Ectodermal cell (in vitro differentiated cells): ENCODE measurements around the gene RPL13A.
A peak's percentile ranks its signal among the peaks of the same experiment; 100 is the strongest.

ENCODE experiments used
- H3K27ac ChIP-seq: 2 replicates; pipeline ENCODE4 v1.7.0; 2013; ENCODE audit warnings: mild to moderate bottlenecking, low read depth, low read length; ENCODE audit not compliant: insufficient read depth, poor library complexity, severe bottlenecking
- H3K27me3 ChIP-seq: 2 replicates; pipeline ENCODE4 v1.7.0; 2013; ENCODE audit warnings: mild to moderate bottlenecking, low read length; ENCODE audit not compliant: insufficient read depth, control insufficient read depth, poor library complexity, severe bottlenecking
- H3K36me3 ChIP-seq: one replicate; pipeline ENCODE4 v1.7.0; 2013; ENCODE audit warnings: low read length; ENCODE audit not compliant: control insufficient read depth, insufficient read depth
- H3K4me1 ChIP-seq: one replicate; pipeline ENCODE4 v1.7.0; 2013; ENCODE audit warnings: low read length; ENCODE audit not compliant: control insufficient read depth, insufficient read depth
- H3K4me3 ChIP-seq: 2 replicates; pipeline ENCODE4 v1.7.0; 2013; ENCODE audit warnings: low read depth, low read length, control low read depth; ENCODE audit not compliant: insufficient read depth
- H3K9me3 ChIP-seq: 2 replicates; pipeline ENCODE4 v1.7.0; 2013; ENCODE audit warnings: mild to moderate bottlenecking, low read length, moderate library complexity; ENCODE audit not compliant: control insufficient read depth
- WGBS, 2 experiments: methylation state at CpG; one replicate each; pipeline ENCODE4 v1.1.7; 2013; ENCODE audit warnings: missing lambda C conversion rate in 2 of 2; 5-methylcytosine and 5-hydroxymethylcytosine counted together

The RPL13A gene

GRCh38 chr19:49528211-49528771 lies 40.9 kb downstream of the RPL13A start:
- peak overlapping the region; percentile 10 for H3K4me3 ChIP-seq

GRCh38 chr19:49530708-49531107 lies 43.3 kb downstream of the RPL13A start:
- no peak overlapping the region for H3K27ac ChIP-seq
- WGBS, 2 experiments, result 95% methylated on average over 7 of the region's 7 CpGs
- no peaks in the 10 kb centered on the region for H3K36me3 ChIP-seq
- H3K4me1 ChIP-seq, result peaks cover 14% of the 10 kb centered on the region
- no peak overlapping the region for H3K4me3 ChIP-seq
- H3K9me3 ChIP-seq, result no peaks in the 10 kb centered on the region
- H3K27me3 ChIP-seq, result peaks cover 26% of the 10 kb centered on the region

More at GRCh38 chr19:49528211-49528771, 40.9 kb downstream of the RPL13A start:
- Histone ChIP-seq H3K27me3 (peaks cover 11% of the 10 kb centered on the region), H3K27ac (no peak overlapping the region), H3K36me3 (no peaks in the 10 kb centered on the region), H3K9me3 (no peaks in the 10 kb centered on the region), H3K4me1 (peaks cover 5% of the 10 kb centered on the region)
- 89% methylated on average over 25 of the region's 25 CpGs for WGBS, 2 experiments

GRCh38 chr19:49533551-49534488 lies 46.4 kb downstream of the RPL13A start:
- Histone ChIP-seq H3K36me3 (no peaks in the 10 kb centered on the region), H3K4me3 (peak overlapping the region; percentile 45), H3K4me1 (peaks cover 14% of the 10 kb centered on the region), H3K27me3 (peaks cover 20% of the 10 kb centered on the region), H3K27ac (no peak overlapping the region), H3K9me3 (no peaks in the 10 kb centered on the region)
- WGBS, 2 experiments, result 1% methylated on average over 87 of the region's 87 CpGs

- Histone ChIP-seq H3K27ac (no peak overlapping the region), H3K27me3 (peaks cover 20% of the 10 kb centered on the region), H3K4me3 (no peak overlapping the region), H3K9me3 (no peaks in the 10 kb centered on the region), H3K36me3 (no peaks in the 10 kb centered on the region), H3K4me1 (peaks cover 14% of the 10 kb centered on the region)
- 55 to 62% methylated on average over 8 of the region's 8 CpGs for WGBS, 2 experiments
Measured at GRCh38 chr19:49534632-49535385, 47.4 kb downstream of the RPL13A start.

GRCh38 chr19:49536921-49537462 lies 49.6 kb downstream of the RPL13A start:
- no peaks in the 10 kb centered on the region for H3K36me3 ChIP-seq
- H3K27ac ChIP-seq, result no peak overlapping the region
- H3K4me3 ChIP-seq, result no peak overlapping the region
- peaks cover 14% of the 10 kb centered on the region for H3K4me1 ChIP-seq
- no peaks in the 10 kb centered on the region for H3K9me3 ChIP-seq
- 92 to 94% methylated on average over 22 of the region's 22 CpGs for WGBS, 2 experiments
- peaks cover 20% of the 10 kb centered on the region for H3K27me3 ChIP-seq

- Histone ChIP-seq H3K36me3 (no peaks in the 10 kb centered on the region), H3K9me3 (no peaks in the 10 kb centered on the region), H3K27ac (no peak overlapping the region), H3K27me3 (peaks cover 14% of the 10 kb centered on the region), H3K4me1 (peaks cover 7% of the 10 kb centered on the region), H3K4me3 (no peak overlapping the region)
- WGBS, 2 experiments, result 90 to 92% methylated on average over 5 of the region's 5 CpGs
Measured at GRCh38 chr19:49538643-49539042, 51.2 kb downstream of the RPL13A start.

GRCh38 chr19:49539192-49539952 lies 52.0 kb downstream of the RPL13A start:
- Histone ChIP-seq H3K4me3 (no peak overlapping the region), H3K4me1 (peaks cover 5% of the 10 kb centered on the region), H3K27ac (no peak overlapping the region), H3K36me3 (no peaks in the 10 kb centered on the region), H3K27me3 (peaks cover 9% of the 10 kb centered on the region), H3K9me3 (no peaks in the 10 kb centered on the region)
- 96 to 97% methylated on average over 13 of the region's 13 CpGs for WGBS, 2 experiments
